K562 (cell line): Measurements from ENCODE around the gene EFCAB10. TPM values are rescaled to one million over a fixed set of nuclear protein-coding genes. Genes with fewer than 3 reads are reported as not detected.

ENCODE experiments used
- ATAC-seq: fragments of 200-7000 bp; cut with Tn5 transposase; 3 replicates; pipeline ENCODE4 v1.9.1; 2020; ENCODE audit warnings: moderate library complexity
- BruUV-seq: library from RNA; stranded (reverse); fragments of 400-500 nt; replicated peaks from 2 replicates; lab custom pipeline; 2021; lab: Mats Ljungman, UMichigan
- CTCF ChIA-PET: fragments of 300-600 bp; formaldehyde crosslinking; extraction: SDS; loops from one replicate; lab custom pipeline; 2021; ENCODE audit warnings: low intra/inter-chr PET ratio; lab: Yijun Ruan, JAX
- POLR2A ChIA-PET: fragments of 300-600, 350-650 bp; sonication (Branson Sonifier 250); formaldehyde crosslinking; extraction: SDS; loops from one replicate; lab custom pipeline; 2021; ENCODE audit warnings: antibody characterized with exemption, inconsistent platforms; lab: Yijun Ruan, JAX
- DNase-seq, 4 experiments: peaks; one replicate each; pipeline versions ENCODE4 v3.0.0 to v3.0.0-alpha.2; 2011 to 2018; ENCODE audit warnings: low spot score in 3 of 4, mixed read lengths in 3 of 4; ENCODE audit errors: extremely low read depth in 1 of 4
- FAIRE-seq: peaks from 2 replicates; lab custom pipeline; 2011; peaks lifted over from hg19 to GRCh38; lab: Jason Lieb, UNC
- H2AFZ ChIP-seq: 2 replicates; pipeline ENCODE4 v1.6.0; 2011; ENCODE audit warnings: low read depth, low read length, control low read depth, inconsistent platforms
- H3K27ac ChIP-seq: fragments of 200-600 bp; 3 replicates; pipeline ENCODE4 v1.8.0; 2011; ENCODE audit warnings: low read depth, mild to moderate bottlenecking, control low read depth, inconsistent platforms, low read length, moderate library complexity, mixed read lengths; ENCODE audit errors: extremely low read depth
- H3K27me3 ChIP-seq, 2 experiments: fragments of 300-600 bp in 1 of 2; 2 replicates in 1 of 2; 3 replicates in 1 of 2; pipeline versions ENCODE4 v1.6.0 to v1.8.0; 2011; ENCODE audit warnings: inconsistent platforms in 2 of 2, low read length in 2 of 2, mild to moderate bottlenecking in 1 of 2, mixed read lengths in 1 of 2, moderate library complexity in 1 of 2; ENCODE audit not compliant: control insufficient read depth in 2 of 2, insufficient read depth in 2 of 2
- H3K36me3 ChIP-seq: fragments of 300-600 bp; 3 replicates; pipeline ENCODE4 v1.8.0; 2011; ENCODE audit warnings: mild to moderate bottlenecking, low read length, inconsistent platforms; ENCODE audit not compliant: control insufficient read depth, insufficient read depth
- H3K4me1 ChIP-seq, 2 experiments: fragments of 200-600 bp in 1 of 2; replicated peaks in 1 of 2; 2 replicates in 1 of 2; 3 replicates in 1 of 2; pipeline versions ENCODE4 v1.5.1 to v1.8.0; 2011; ENCODE audit warnings: inconsistent platforms in 2 of 2, low read length in 2 of 2, mild to moderate bottlenecking in 1 of 2, mixed read lengths in 1 of 2, moderate library complexity in 1 of 2; ENCODE audit not compliant: control insufficient read depth in 2 of 2, insufficient read depth in 2 of 2
- H3K4me2 ChIP-seq: 2 replicates; pipeline ENCODE4 v1.6.1; 2011; ENCODE audit warnings: low read length, control low read depth, inconsistent platforms, mixed read lengths; ENCODE audit not compliant: insufficient read depth
- H3K4me3 ChIP-seq: fragments of 200-600 bp; sonication (generic), shearing (Covaris generic); 2 replicates; pipeline ENCODE4 v1.5.1; 2016; ENCODE audit warnings: control low read depth, inconsistent platforms
- H3K79me2 ChIP-seq: fragments of 200-600 bp; 3 replicates; pipeline ENCODE4 v1.8.0; 2011; ENCODE audit warnings: low read length, inconsistent platforms; ENCODE audit not compliant: control insufficient read depth, insufficient read depth
- H3K9ac ChIP-seq, 2 experiments: 2 replicates each; pipeline versions ENCODE4 v1.6.0 to v1.6.1; 2011; ENCODE audit warnings: low read depth in 2 of 2, low read length in 2 of 2, control low read depth in 1 of 2, inconsistent platforms in 1 of 2, mild to moderate bottlenecking in 1 of 2, mixed read lengths in 1 of 2; ENCODE audit not compliant: insufficient read depth in 1 of 2
- H3K9me1 ChIP-seq: one replicate; pipeline ENCODE4 v1.6.0; 2011; ENCODE audit warnings: inconsistent platforms, mild to moderate bottlenecking, low read length, moderate library complexity; ENCODE audit not compliant: control insufficient read depth, insufficient read depth
- H3K9me3 ChIP-seq: replicated peaks from 2 replicates; pipeline ENCODE4 v1.5.1; 2011; ENCODE audit warnings: low read depth, low read length, inconsistent platforms; ENCODE audit not compliant: control insufficient read depth, insufficient read depth
- H4K20me1 ChIP-seq: replicated peaks from 2 replicates; pipeline ENCODE4 v1.6.1; 2011; ENCODE audit warnings: low read length, inconsistent platforms, mixed read lengths; ENCODE audit not compliant: control insufficient read depth, insufficient read depth
- FOS ChIP-seq: IDR thresholded peaks from 3 replicates; pipeline ENCODE4 v1.6.1; 2011; ENCODE audit not compliant: insufficient read length; ENCODE audit errors: extremely low read depth
- HNRNPK ChIP-seq: fragments of 200-400 bp; formaldehyde crosslinking; IDR thresholded peaks from one replicate; pipeline ENCODE4 v1.6.1; 2018; ENCODE audit warnings: mild to moderate bottlenecking, low read depth, low read length; ENCODE audit not compliant: poor library complexity, severe bottlenecking
- KDM2B ChIP-seq: fragments of 250-450 bp; sonication (Bioruptor Pico); IDR thresholded peaks from 2 replicates; pipeline ENCODE4 v1.8.0; 2021; ENCODE audit warnings: mild to moderate bottlenecking, moderate library complexity
- MEIS2 ChIP-seq: fragments of 450-650 bp; IDR thresholded peaks from 2 replicates; pipeline ENCODE4 v1.6.1; 2014; ENCODE audit warnings: mild to moderate bottlenecking; ENCODE audit not compliant: partially characterized antibody
- NR4A1 ChIP-seq, 2 experiments: fragments of 250-450 bp in 1 of 2; fragments of 450-650 bp in 1 of 2; sonication (Bioruptor Pico) in 1 of 2; IDR thresholded peaks; 2 replicates each; pipeline versions ENCODE4 v1.4.0 to v1.6.1; 2016 to 2020; ENCODE audit warnings: mild to moderate bottlenecking in 2 of 2, missing compliant biosample characterization in 1 of 2, missing genetic modification characterization in 1 of 2, moderate library complexity in 1 of 2
- PRDM10 ChIP-seq: fragments of 450-650 bp; IDR thresholded peaks from 2 replicates; pipeline ENCODE4 v1.6.1; 2018; ENCODE audit not compliant: partially characterized antibody
- SMAD1 ChIP-seq: fragments of 150-350 bp; IDR thresholded peaks from 2 replicates; pipeline ENCODE4 v1.6.1; 2014; ENCODE audit warnings: low read length, low read depth; ENCODE audit not compliant: partially characterized antibody
- SMAD4 ChIP-seq: fragments of 250-450 bp; sonication (Bioruptor Pico); conservative IDR thresholded peaks from 2 replicates; pipeline ENCODE4 v1.8.0; 2021; ENCODE audit warnings: inconsistent platforms, mild to moderate bottlenecking, moderate library complexity
- TBP ChIP-seq: optimal IDR thresholded peaks from 2 replicates; pipeline ENCODE3; 2011; ENCODE audit warnings: low read depth, low read length, improper control_type of control experiment
- YBX1 ChIP-seq: fragments of 450-650 bp; IDR thresholded peaks from 2 replicates; pipeline ENCODE4 v1.7.1; 2016; ENCODE audit warnings: mild to moderate bottlenecking
- ZBED1 ChIP-seq: IDR thresholded peaks from 2 replicates; pipeline ENCODE4 v1.6.1; 2014
- ZNF274 ChIP-seq: IDR thresholded peaks from 2 replicates; pipeline ENCODE4 v1.6.1; 2011; ENCODE audit warnings: low read depth, mild to moderate bottlenecking, low read length, moderate library complexity, borderline replicate concordance
- ZNF384 ChIP-seq: IDR thresholded peaks from 2 replicates; pipeline ENCODE4 v1.6.1; 2012; ENCODE audit warnings: low read depth, low read length, improper control_type of control experiment
- ZNF707 ChIP-seq: fragments of 250-450 bp; sonication (Bioruptor Pico); conservative IDR thresholded peaks from 2 replicates; pipeline ENCODE4 v1.8.0; 2022; ENCODE audit warnings: inconsistent platforms, mild to moderate bottlenecking, moderate library complexity
- WGBS: fragments of 100-300 bp; shearing (Covaris generic); methylation state at CpG from one replicate; pipeline ENCODE4 v1.1.6; 2016; ENCODE audit warnings: low coverage, mixed read lengths; ENCODE audit not compliant: insufficient coverage; ENCODE audit errors: missing lambda C conversion rate; 5-methylcytosine and 5-hydroxymethylcytosine counted together
- in situ Hi-C: fragments of 300-500 bp; cut with MboI; formaldehyde crosslinking; loops from 4 replicates; pipeline ENCODE4 v1.15.0; 2018; ENCODE audit warnings: inconsistent platforms, mixed read lengths
- intact Hi-C: fragments of 100-400 bp; cut with micrococcal nuclease; formaldehyde crosslinking; loops from 2 replicates; pipeline ENCODE4 v1.14.2; 2022
- polyA plus RNA-seq, 8 experiments: library from polyadenylated mRNA; depleted of rRNA in 4 of 8; stranded (reverse) in 5 of 8; unstranded in 3 of 8; fragments of >200 nt; fragmentation: Nextera tagmentation in 2 of 8; fragmentation: Illumina TruSeq in 1 of 8; extraction: Ambion mirVana in 2 of 8; extraction: Trizol in 1 of 8; gene quantifications; 2 replicates each; pipeline versions ENCODE4 v1.2.1 to v1.2.3, GENCODE V29; 2011 to 2014; ENCODE audit warnings: inconsistent platforms in 1 of 8, missing spikeins in 1 of 8
- total RNA-seq, 7 experiments: library from RNA; depleted of rRNA in 6 of 7; stranded (reverse); fragments of >200 nt in 6 of 7; fragmentation: Illumina TruSeq in 2 of 7; extraction: Trizol in 2 of 7; gene quantifications; 2 replicates each; pipeline versions ENCODE4 v1.2.1 to v1.2.3, GENCODE V29; 2011 to 2021; ENCODE audit warnings: low replicate concordance in 1 of 7
- TF ChIP-seq, protein P1 (sequence below), 2 experiments: IDR thresholded peaks in 1 of 2; conservative IDR thresholded peaks in 1 of 2; 2 replicates each; pipeline ENCODE4 v1.6.1; 2016; ENCODE audit warnings: low read depth in 2 of 2, mild to moderate bottlenecking in 1 of 2, missing compliant biosample characterization in 1 of 2, missing genetic modification characterization in 1 of 2, moderate library complexity in 1 of 2

The EFCAB10 gene
- total and polyA plus RNA-seq, 9 of the 15 experiments (the other 6 are each of a cell fraction or from before 2014, with no cell fraction given), result 5.0 to 21.4 (median 16.8) TPM

DNA sequence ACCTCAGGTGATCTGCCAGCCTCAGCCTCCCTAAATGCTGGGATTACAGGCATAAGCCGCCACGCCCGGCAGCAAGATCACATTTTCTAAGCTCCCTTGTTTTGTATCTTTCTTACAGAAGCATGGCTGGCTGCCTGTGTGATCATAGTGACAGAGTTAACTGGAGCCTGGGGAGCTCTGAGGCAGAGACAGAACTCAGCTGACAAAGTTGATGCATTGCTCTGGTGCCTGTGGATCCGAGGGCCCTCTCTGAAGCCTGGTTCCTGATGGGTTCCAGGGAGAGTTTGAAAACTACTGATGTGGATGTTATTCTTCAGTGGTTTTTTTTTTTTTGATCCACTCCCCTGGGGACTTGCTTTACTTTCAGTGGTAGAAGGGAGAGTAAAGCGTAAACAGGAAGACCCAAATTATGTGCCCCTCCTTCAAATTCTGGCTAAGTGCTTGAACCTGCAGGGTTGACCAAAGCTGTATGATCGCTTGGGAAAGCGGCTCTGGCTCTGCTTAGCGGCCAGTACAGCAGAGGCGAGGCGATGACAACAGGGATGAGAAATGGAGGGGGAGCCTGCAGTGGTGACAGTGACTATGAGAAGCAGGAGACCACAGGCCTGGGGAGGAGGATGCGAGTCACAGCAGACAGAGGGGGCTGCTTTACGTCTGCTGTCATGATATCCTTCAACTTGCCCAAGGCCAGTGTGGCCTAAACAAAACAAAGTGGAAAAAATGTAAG is 6.8 kb upstream of the EFCAB10 start:
- POLR2A ChIA-PET, result interaction anchor here (0.5 to 2.2 kb wide), 4 partner anchors 10 to 670 kb away, joined by 3 to 12 read pairs (median 4); no protein-coding TSS in a partner anchor
- Histone ChIP-seq H3K27me3 (no peaks in the 10 kb centered on the region), H3K9me3 (peaks cover 9% of the 10 kb centered on the region; the same call in 1 of the 2 replicates), H3K36me3 (no peaks in the 10 kb centered on the region; the same call in 2 of the 3 replicates), H3K27ac (no peak overlapping the region), H3K9me1 (no peaks in the 10 kb centered on the region), H4K20me1 (no peaks in the 10 kb centered on the region), H3K9ac (0 out of 4 replicates have a peak overlapping the region, but pooled peaks of 1 of the 2 experiments have one; percentile 22), H2AFZ (peak overlapping the region; percentile 14; the same call in 1 of the 2 replicates), H3K4me1 (peaks cover 0 to 13% of the 10 kb centered on the region in 2 experiments; a peak in 3 of 5 replicates), H3K4me2 (no peak overlapping the region), H3K4me3 (no peak overlapping the region), H3K79me2 (no peaks in the 10 kb centered on the region)
- CTCF ChIA-PET, result no interaction called here
- DNase-seq, result peak in 2 of 4 experiments; percentile 25 to 42
- 48% methylated on average over 12 of the region's 12 CpGs for WGBS
- FAIRE-seq, result no peak
- in situ Hi-C loops (no loop called here), intact Hi-C loops (loop anchor here (2.0 to 5.0 kb wide), 4 partner anchors 141 to 665 kb away; no protein-coding TSS in a partner anchor)
- peak; percentile 44 for ATAC-seq
- BruUV-seq, result no TSS peak
- TF ChIP-seq, protein P1, sequence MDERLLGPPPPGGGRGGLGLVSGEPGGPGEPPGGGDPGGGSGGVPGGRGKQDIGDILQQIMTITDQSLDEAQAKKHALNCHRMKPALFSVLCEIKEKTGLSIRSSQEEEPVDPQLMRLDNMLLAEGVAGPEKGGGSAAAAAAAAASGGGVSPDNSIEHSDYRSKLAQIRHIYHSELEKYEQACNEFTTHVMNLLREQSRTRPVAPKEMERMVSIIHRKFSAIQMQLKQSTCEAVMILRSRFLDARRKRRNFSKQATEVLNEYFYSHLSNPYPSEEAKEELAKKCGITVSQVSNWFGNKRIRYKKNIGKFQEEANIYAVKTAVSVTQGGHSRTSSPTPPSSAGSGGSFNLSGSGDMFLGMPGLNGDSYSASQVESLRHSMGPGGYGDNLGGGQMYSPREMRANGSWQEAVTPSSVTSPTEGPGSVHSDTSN (CRISPR knock-in tag; IDR thresholded peaks at IDR 0.05; ENCODE audit: low read depth), result no peak
- TF ChIP-seq, protein P1 (tag; conservative IDR thresholded peaks at IDR 0.05; ENCODE audit: low read depth), result peak; percentile 56
- TF ChIP-seq KDM2B (no peak), SMAD1 (no peak), NR4A1 (CRISPR knock-in tag; IDR thresholded peaks at IDR 0.05) (no peak), NR4A1 (tag; IDR thresholded peaks at IDR 0.05) (no peak), ZNF274 (no peak), TBP (no peak), PRDM10 (peak; percentile 12), SMAD4 (CRISPR knock-in tag) (no peak), ZNF384 (no peak), MEIS2 (peak; percentile 39), HNRNPK (no peak), ZNF707 (CRISPR knock-in tag) (no peak), YBX1 (no peak), ZBED1 (no peak), FOS (no peak)
